ENCODE measurements around the gene VPS35L.

The VPS35L gene

DNA sequence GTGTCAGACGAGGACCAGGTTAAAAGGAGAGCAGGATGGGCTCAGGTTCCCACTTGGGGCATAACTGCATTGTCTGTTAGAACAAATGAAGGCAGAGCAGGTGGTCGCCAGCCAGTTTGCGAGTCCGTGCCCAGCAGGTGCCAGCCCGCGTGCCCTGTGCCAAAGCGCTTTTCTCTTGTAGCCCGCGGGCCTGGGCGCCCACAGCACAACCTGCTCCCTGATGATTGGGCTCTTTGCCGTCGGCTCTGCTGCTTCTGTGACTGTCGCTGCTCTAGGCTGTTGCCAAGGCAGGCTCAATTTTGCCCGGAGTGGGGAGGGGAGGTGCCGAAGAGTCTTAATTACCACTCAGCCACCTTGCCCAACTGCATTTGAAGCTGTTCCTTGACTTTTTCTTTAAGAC, 141.5 kb downstream of the VPS35L start:
- DNase-seq, result no peak

DNA sequence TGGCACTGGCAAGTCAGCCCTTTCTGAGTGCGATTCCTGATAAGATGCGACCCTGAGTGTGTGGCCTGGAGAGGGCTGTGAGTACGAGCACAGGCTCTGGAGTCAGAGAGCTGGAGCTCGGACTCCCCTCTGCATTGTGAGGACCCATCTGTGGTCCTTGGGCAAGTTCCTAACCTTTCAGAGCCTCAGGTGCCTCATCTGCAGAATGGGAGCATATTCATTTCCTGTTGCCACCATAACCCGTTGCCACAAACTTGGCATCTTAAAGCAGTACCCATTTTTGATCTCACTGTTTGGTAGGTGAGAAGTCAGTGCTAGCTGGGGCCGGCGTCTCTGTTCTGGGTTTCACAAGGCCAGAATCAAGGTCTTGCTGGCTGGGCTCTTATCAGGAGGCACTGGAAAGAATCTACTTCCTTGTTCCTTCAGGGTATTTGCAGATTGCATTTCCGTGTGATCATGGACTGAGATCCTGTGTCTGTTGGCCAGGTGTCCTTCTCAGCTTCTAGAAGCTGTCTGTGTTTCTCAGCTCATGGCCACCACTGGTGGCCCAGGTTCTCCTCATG, 142.3 kb downstream of the VPS35L start:
- DNase-seq, result no peak

DNA sequence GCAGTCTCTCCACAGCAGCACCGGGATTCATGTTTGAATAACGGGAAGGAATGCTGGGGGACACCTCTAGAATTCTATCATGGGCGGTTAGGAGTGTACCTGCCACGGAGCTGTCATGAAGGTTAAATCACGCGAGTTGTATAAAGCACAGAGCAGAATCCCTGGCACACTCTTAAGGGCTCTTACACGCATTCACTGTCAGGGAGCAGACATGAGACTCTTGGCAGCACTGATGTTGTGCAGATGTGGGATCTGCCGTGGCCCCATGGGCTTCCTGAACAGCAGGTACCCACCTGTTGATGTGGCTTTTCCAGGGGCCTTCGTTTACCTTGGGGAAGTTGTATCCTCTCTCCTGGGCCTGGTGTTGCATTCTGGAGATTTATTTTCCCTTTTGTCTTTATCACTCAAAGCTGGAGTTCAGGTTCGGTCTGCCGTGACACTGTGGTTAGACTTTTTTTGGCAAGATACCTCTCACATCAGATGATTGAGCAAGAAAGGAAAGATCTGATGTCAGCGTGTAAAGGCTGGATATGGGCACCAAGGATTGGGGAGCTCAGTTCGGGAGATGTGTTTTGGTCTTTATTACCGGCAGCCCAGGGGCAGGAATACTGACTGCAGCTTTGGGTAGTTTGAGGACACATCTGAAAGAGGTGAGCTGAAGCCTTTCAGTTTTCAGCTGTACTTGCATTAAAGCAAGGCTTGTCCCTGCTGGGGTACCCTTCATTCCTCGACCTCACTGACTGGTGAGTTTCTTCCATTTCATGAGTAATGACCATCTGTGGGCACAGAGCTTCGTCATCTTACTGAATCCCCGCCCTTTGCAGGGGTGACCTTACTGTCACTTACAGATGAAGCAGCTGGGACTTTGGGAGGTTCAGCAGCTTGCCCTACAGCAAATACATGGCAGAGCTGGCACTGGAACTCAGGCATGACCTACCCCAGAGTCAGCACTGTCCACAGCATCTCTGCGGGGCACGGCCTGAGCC, 143.3 kb downstream of the VPS35L start:
- no peak for DNase-seq

- no peak for DNase-seq
These were observed 144.0 kb downstream of the VPS35L start for GRCh38 chr16:19699472-19699871.

- no peak for DNase-seq
These were observed 144.8 kb downstream of the VPS35L start for GRCh38 chr16:19700319-19700781.

GRCh38 chr16:19701091-19701490, 145.6 kb downstream of the VPS35L start:
- DNase-seq, result no peak

- peak; percentile 57 to 71 (median 69) for DNase-seq
These were observed 147.8 kb downstream of the VPS35L start for GRCh38 chr16:19703172-19703889.

GRCh38 chr16:19704321-19705145, 149.0 kb downstream of the VPS35L start:
- DNase-seq, result peak in 2 of 3 donors; percentile 29 to 34

GRCh38 chr16:19705146-19705501, 149.6 kb downstream of the VPS35L start:
- no peak for DNase-seq

- DNase-seq, result peak; percentile 24 to 38 (median 30)
These were observed 150.3 kb downstream of the VPS35L start for GRCh38 chr16:19705843-19706242.

GRCh38 chr16:19706846-19707245, 151.3 kb downstream of the VPS35L start:
- no peak for DNase-seq

- DNase-seq, result no peak
These were observed 152.2 kb downstream of the VPS35L start for GRCh38 chr16:19707569-19708295.

GRCh38 chr16:19708296-19709205, 153.0 kb downstream of the VPS35L start:
- no peak for DNase-seq

DNA sequence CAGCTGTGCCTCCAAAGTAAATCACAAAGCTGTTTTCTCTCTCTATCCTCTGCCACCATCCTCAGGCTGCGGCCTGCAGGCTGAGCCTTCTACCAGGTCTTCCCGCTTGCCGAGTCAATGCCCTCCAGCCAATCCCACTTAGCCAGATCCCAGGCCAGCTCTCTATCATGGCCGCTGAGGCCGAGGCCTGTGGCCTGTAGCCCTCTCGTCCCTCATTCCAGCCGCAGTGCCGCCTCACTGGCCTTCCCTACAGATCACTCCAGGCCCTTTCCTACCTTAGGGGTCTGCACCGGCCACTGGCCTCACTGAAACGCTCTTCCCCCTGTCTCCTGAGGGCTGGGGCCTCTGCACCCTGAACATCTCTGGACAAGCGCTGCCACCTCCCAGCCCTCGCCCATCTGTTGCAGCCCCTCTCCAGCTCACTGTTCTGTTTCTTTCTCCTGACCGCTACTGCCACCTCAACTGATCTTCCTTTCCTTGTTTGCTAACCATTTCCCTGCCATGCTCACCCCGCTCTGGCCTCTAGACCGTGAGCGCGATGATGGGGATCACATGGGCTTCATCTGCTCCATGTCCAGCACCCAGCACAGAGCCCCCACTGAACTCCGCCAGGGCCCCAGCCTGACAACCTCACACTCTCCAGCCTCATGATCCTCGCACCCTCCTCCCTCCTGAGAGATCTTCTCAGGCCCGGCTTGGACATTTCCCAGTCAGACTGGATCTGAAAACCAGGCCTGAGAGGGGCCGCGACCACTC, 154.1 kb downstream of the VPS35L start:
- no peak for DNase-seq

DNA sequence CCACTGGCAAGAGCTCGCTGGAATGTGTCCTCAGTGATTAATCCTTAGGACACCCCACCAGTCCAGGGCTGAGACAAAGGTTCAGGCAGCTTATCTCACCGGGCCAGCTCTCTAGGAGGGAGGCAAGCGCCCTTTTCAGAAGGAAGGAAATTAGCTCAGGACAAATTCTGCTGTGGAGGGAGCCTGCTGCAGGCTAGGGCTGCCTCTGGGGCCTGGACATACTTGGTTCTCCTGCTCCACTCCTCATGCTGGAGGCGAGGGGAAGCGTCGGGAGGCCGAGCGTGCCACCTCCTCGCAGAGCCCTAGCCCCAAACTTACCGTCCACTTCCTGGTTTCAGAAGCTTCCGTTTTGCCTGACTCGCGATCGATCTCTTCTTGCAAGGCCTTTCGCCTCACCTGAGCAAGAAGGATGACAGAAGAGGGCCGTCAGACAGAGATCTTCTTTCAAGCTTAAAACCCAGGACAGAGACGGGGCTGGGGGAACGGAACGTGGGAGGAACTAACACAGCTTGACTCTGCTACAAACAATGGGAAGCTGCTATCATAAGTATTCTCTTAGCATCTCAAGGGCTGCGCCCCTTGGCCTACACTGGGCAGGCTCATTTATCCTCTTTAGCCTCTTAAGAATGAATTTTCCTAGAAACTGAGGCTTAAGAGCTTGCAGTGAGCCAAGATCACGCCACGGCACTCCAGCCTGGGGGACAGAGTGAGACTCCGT, 154.8 kb downstream of the VPS35L start:
- no peak for DNase-seq

- DNase-seq, result no peak
These were observed 155.6 kb downstream of the VPS35L start for GRCh38 chr16:19710991-19711545.

GRCh38 chr16:19711643-19712042, 156.1 kb downstream of the VPS35L start:
- no peak for DNase-seq

- no peak for DNase-seq
These were observed 157.0 kb downstream of the VPS35L start for GRCh38 chr16:19712418-19713058.
